NCI-H1930 (cell line): ENCODE data around the gene CCDC107.

Experiments used
- DNase-seq, 2 experiments: peaks; one replicate each; lab custom pipeline; 2025; lab: John Stamatoyannopoulos, UW

The CCDC107 gene

DNA sequence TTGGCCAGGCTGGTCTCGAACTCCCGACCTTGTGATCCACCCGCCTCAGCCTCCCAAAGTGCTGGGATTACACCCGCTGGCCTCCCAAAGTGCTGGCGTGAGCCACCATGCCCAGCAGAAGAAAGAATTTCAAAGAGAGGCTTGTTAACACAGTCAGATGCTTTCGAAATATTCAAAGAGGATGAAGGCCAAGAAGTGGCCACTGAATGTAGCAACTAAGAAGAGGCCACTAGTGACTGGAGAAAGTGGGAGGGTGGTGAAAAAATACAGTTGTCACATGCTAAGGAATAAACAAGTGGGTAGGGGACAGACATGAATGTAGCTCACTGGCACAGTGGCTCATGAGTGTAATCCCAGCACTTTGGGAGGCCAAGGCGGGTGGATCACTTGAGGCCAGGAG lies 44.6 kb downstream of the CCDC107 start:
- DNase-seq: no peak

DNA sequence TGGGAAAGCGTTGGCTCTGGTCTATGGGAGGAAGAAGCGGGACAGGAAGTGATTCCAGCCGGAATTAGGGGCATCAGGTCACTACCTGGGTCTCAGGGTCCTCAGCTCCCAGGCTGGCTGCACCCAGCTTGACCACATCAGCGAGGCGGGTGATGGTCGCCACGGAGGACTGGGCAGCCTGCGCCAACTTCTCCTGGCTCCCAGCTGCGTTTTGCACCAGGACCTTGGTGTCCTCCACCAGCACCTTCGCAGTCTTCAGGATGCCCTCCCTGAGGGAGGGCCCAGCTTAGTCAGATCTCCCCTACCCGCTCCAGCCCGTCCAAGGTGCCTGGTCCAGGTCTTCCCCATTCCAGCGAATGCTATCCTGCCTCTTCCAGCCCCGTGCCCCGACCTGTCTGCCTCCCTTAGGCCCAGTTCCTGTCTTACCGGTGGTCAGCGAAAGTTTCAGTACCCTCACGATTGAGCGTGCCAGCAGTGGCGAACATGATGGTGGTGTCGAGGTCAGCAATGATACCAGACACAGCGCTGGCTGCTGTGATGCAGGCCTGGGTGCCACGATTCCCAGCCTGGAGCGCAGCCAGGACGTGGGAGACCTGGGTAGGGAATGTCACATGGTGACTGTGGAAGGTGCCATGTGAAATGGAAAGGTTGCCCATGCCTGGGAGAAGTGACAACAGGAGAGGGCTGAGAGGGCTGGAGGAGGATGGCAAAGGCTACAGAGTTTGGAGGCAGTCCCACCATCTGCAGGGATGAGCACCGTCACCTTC lies 46.0 kb downstream of the CCDC107 start:
- DNase-seq: no peak

DNA sequence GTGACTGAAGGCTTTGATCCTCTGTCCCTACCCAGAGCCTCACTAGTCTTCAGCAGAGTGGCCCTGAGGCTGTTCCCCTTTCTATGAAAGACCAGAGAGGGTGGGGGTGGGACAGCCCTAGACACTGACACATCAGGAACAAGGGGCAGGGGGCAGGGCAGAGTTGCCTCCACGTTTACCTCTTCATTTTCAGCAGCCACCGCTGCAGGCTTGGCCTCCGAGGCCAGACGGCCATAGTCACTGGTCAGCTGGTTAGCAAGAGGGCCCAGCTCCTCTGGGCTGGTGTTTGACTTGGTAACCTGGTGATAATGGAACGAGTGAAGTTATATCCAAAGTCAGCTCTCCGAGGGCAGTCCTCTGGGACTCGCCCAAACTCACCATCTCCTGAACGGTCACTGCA lies 47.3 kb downstream of the CCDC107 start:
- DNase-seq: no peak

DNA sequence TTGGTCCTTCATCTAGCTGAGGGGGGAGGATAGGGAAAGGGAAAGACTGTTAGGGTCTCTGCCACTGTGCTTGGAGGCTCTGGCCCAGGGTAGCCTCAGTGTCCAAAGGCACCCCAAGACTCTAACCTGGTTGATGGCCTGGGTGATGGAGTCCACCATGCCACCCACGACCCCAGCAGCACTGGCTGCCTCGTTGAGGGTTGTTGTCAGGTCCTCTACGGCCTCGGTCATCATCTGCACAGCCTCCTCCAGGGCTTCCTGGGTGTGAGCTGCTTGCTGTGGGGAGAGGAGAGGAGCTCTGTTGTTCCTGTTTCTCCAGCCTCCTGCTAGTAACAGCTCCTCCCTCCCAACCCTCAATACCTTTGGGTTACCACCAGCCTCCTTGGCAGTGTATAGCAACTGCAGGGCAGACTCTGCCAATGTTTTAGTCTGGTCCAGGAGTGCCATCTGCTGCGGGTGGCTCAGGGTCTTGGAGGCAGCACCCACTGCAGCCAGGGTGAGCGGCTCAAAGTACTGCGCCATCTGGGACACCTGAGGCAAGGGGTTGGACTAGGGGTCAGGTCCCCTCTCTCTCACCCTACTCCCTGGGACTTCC lies 47.8 kb downstream of the CCDC107 start:
- DNase-seq: no peak

DNA sequence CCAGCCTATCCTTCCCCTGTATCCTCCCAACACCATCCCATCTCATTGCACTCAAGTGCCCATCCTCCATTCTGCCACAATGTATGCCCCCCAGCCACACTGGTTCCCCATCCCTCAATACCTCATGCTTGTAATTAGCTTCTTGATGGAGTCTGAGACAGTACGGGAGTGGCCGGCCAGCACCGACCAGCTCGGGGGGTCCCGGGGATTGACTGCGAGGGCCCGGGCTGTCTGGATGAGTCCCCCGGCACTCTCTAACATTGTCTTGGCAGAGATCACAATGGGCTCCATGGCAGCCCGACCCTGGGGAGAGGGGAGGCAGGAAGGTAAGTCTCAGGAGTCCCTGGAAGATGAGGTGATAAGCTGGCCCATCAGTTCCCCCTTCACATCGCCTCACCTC lies 48.9 kb downstream of the CCDC107 start:
- no peak for DNase-seq

DNA sequence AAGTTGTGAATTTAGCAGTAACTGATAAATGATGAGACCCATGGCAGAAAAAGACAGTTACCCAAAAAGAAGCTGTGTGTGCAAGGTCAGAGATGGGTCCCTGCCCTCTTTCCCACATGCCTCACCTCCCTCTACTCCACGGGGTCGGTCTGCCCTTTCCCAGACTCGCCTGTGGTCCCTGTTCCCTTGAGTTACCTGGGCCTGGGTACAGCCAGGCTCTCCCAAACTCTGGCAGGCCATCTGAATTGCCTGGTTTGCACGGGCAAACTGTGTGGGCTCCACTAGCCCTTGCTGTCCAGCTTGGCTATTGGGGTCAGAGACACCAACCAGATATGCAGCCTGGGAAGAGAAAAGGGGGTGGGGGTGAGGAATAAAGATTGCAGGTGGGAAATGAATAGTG lies 50.1 kb downstream of the CCDC107 start:
- no peak for DNase-seq

DNA sequence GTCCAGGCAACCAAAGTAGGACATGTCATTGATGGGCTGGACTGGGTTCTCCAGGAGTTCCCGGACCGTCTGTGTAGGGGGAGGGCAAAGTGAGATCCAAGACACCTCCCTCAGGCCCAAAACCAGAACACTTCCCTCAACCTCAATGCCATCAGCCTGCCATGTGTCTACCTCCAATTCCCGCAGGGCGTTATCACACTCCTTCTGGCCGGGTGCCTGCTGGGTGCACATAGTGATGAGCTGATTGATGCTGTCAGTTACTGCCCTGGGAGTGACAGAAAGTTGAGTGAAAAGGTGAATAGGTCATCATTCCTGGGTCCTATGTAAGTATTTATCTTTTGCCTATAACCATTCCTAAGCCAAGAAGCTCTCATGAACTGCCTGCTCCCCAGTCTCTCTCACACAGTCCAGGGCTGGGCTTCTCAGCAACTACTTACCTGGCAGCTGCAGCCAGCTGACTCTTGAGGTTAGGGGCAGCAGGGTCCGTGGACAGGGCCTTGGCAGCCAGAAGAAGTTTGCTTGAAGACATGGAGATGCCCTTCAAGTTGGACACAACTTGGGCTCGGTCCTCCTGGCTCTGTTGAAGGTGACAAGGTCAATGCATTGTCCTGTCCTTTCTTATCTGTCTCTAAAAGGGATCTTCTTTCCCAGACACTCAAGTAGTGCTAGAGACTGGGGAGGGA lies 52.9 kb downstream of the CCDC107 start:
- no peak for DNase-seq
